ENCODE results near the gene FARS2. TPM values are rescaled to one million over a fixed set of nuclear protein-coding genes. Genes with fewer than 3 reads are reported as not detected.

The FARS2 gene
- total and polyA plus RNA-seq, 11 donors = 11.4 to 24.6 (median 20.5) TPM

GRCh38 chr6:5673019-5673790, 411.9 kb downstream of the FARS2 start:
- no peak overlapping the region for H3K4me3 ChIP-seq
- ATAC-seq = no peak
- H3K27me3 ChIP-seq = no peaks in the 10 kb centered on the region
- no peak for DNase-seq
- no peaks in the 10 kb centered on the region for H3K9me3 ChIP-seq
- TF ChIP-seq CTCF (IDR thresholded peaks at IDR 0.05) (no peak), POLR2A (IDR thresholded peaks at IDR 0.05) (no peak)
- no peaks in the 10 kb centered on the region for H3K36me3 ChIP-seq
- intact Hi-C loops (cut with DNase I) = no loop called here
- peaks cover 0 to 49% (median 10%) of the 10 kb centered on the region in 12 donors for H3K4me1 ChIP-seq
- peak overlapping the region in 1 of 12 donors; percentile 85 for H3K27ac ChIP-seq
- 85 to 91% (median 87%) methylated on average over 13 of the region's 13 CpGs for WGBS, 4 donors

- Histone ChIP-seq H3K36me3 (no peaks in the 10 kb centered on the region), H3K27me3 (no peaks in the 10 kb centered on the region), H3K27ac (peak overlapping the region in 1 of 12 donors; percentile 85), H3K4me3 (no peak overlapping the region), H3K9me3 (no peaks in the 10 kb centered on the region), H3K4me1 (peaks cover 0 to 56% (median 10%) of the 10 kb centered on the region in 12 donors)
- ATAC-seq (no peak), DNase-seq (no peak)
- TF ChIP-seq CTCF (IDR thresholded peaks at IDR 0.05) = no peak
- TF ChIP-seq POLR2A (IDR thresholded peaks at IDR 0.05) = no peak
- 59 to 74% (median 69%) methylated on average over 3 of the region's 3 CpGs for WGBS, 4 donors
- intact Hi-C loops (cut with DNase I) = no loop called here
Observed at GRCh38 chr6:5674141-5674540, 412.8 kb downstream of the FARS2 start.

- peaks cover 0 to 61% (median 10%) of the 10 kb centered on the region in 12 donors for H3K4me1 ChIP-seq
- WGBS, 4 donors = 79 to 90% (median 84%) methylated on average over 2 of the region's 2 CpGs
- ATAC-seq (peak in 1 of 4 donors; percentile 47), DNase-seq (no peak)
- peak overlapping the region in 1 of 12 donors; percentile 85 for H3K27ac ChIP-seq
- TF ChIP-seq CTCF (IDR thresholded peaks at IDR 0.05) (no peak), POLR2A (IDR thresholded peaks at IDR 0.05) (no peak)
- intact Hi-C loops (cut with DNase I) = no loop called here
- no peaks in the 10 kb centered on the region for H3K27me3 ChIP-seq
- no peak overlapping the region for H3K4me3 ChIP-seq
- no peaks in the 10 kb centered on the region for H3K36me3 ChIP-seq
- no peaks in the 10 kb centered on the region for H3K9me3 ChIP-seq
Observed at GRCh38 chr6:5674721-5675120, 413.4 kb downstream of the FARS2 start.

GRCh38 chr6:5676701-5677100, 415.4 kb downstream of the FARS2 start:
- intact Hi-C loops (cut with DNase I) = no loop called here
- TF ChIP-seq CTCF (IDR thresholded peaks at IDR 0.05) (no peak), POLR2A (IDR thresholded peaks at IDR 0.05) (no peak)
- H3K27me3 ChIP-seq = no peaks in the 10 kb centered on the region
- H3K9me3 ChIP-seq = no peaks in the 10 kb centered on the region
- WGBS, 4 donors = 96 to 99% (median 97%) methylated on average over 2 of the region's 2 CpGs
- H3K27ac ChIP-seq = no peak overlapping the region
- H3K4me1 ChIP-seq = peaks cover 0 to 66% (median 7%) of the 10 kb centered on the region in 12 donors
- no peaks in the 10 kb centered on the region for H3K36me3 ChIP-seq
- ATAC-seq (no peak), DNase-seq (no peak)
- no peak overlapping the region for H3K4me3 ChIP-seq
